Mesothelial cell of epicardium (in vitro differentiated cells): Measurements from ENCODE around the gene PON3. TPM values are rescaled to one million over a fixed set of nuclear protein-coding genes. Genes with fewer than 3 reads are reported as not detected.

Experiments
- DNase-seq, 2 experiments: peaks; one replicate each; pipeline ENCODE4 v3.0.0; 2021; ENCODE audit warnings: low spot score in 2 of 2; ENCODE audit not compliant: unreplicated experiment in 2 of 2
- H3K27ac Mint-ChIP-seq: 2 replicates; pipeline ENCODE4 v1.8.0; 2021; ENCODE audit warnings: mixed read lengths
- H3K27me3 Mint-ChIP-seq: 2 replicates; pipeline ENCODE4 v1.8.0; 2021; ENCODE audit warnings: low read depth, mixed read lengths
- H3K36me3 Mint-ChIP-seq: 2 replicates; pipeline ENCODE4 v1.8.0; 2021; ENCODE audit warnings: mixed read lengths
- H3K4me1 Mint-ChIP-seq: 2 replicates; pipeline ENCODE4 v1.8.0; 2021; ENCODE audit warnings: mixed read lengths
- H3K4me3 Mint-ChIP-seq: 2 replicates; pipeline ENCODE4 v1.8.0; 2021; ENCODE audit warnings: mild to moderate bottlenecking, moderate library complexity, mixed read lengths
- H3K9me3 Mint-ChIP-seq: 2 replicates; pipeline ENCODE4 v1.8.0; 2021; ENCODE audit warnings: mixed read lengths
- total RNA-seq: library from RNA; stranded (reverse); gene quantifications from 3 replicates; pipeline ENCODE4 v1.2.1, GENCODE V29; 2021
- TF ChIP-seq, protein P1 (sequence below): fragments of 200-600 bp; sonication (generic); IDR thresholded peaks from one replicate; pipeline ENCODE4 v1.5.0; 2021; ENCODE audit warnings: antibody characterized with exemption; ENCODE audit not compliant: unreplicated experiment

Gene PON3
- total RNA-seq, 1 donor from 2014 or later: not detected

DNA sequence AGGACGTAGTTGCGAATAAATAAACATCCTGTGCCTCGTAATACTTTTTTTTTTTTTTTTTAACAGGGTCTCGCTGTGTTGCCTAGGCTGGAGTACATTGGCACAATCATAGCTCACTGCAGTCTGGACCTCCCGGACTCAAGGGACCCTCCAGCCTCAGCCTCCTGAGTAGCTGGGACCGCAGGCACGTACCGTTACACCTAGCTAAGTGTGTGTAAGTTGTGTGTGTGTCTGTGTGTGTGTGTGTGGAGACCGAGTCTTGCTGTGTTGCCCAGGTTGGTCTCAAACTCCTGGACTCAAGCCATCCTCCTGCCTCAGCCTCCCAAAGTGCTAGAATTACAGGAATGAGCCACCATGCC, 39.2 kb upstream of the PON3 start:
- Mint-ChIP-seq H3K4me1 (peaks cover 20% of the 10 kb centered on the region), H3K36me3 (peaks cover 17% of the 10 kb centered on the region), H3K4me3 (peak overlapping the region; percentile 74), H3K27ac (peak overlapping the region; percentile 97), H3K9me3 (peaks cover 4% of the 10 kb centered on the region), H3K27me3 (no peaks in the 10 kb centered on the region)
- no peak for DNase-seq
- TF ChIP-seq, protein P1, sequence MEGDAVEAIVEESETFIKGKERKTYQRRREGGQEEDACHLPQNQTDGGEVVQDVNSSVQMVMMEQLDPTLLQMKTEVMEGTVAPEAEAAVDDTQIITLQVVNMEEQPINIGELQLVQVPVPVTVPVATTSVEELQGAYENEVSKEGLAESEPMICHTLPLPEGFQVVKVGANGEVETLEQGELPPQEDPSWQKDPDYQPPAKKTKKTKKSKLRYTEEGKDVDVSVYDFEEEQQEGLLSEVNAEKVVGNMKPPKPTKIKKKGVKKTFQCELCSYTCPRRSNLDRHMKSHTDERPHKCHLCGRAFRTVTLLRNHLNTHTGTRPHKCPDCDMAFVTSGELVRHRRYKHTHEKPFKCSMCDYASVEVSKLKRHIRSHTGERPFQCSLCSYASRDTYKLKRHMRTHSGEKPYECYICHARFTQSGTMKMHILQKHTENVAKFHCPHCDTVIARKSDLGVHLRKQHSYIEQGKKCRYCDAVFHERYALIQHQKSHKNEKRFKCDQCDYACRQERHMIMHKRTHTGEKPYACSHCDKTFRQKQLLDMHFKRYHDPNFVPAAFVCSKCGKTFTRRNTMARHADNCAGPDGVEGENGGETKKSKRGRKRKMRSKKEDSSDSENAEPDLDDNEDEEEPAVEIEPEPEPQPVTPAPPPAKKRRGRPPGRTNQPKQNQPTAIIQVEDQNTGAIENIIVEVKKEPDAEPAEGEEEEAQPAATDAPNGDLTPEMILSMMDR: no peak

DNA sequence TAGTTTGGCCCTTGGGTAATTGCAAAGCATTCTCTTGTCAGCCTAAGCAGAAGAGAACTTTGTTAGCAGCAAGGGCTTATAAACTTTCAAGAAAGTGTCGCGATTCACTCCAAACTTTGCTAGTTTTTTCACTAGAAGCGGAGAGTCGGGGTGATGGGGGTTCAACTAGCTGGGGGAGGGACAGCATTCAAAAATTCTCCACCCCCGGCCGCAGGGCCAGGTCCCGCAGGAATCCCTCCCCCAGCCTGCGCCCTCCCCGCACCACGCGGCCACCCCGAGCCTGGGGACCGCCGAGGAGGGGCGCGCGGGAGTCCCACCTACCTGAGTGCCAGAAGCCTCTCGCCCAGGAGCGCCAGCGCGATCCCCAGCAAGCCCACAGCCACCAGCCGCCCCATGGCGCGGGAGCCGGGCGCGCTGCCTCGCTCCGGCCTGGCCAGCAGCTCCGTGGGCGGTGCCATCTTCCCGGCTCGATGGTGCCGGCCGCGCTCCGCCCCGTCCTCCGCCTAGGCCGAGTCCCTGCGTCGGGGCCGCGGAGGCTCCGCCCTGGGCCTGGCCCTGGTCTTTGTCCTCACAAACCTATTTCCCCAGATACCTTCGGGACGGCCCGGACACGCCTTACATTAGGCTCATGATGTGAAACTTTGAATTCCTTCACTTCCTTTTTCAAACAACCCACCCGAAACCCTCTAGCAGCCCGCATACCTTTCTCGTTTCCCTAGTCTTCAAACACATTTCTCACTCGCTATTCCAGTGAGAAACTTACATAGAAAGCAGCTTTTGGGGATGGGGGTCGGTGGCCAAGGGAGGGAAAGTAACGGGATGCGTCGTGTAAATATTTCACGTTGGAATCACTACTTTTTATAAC, 38.6 kb upstream of the PON3 start, which contains the start of gene PON2:
PON2 (minus strand) TSS at position 472 of the 865 bp plus-strand sequence; CDS start at position 395, 77 bp downstream.
- H3K4me3 Mint-ChIP-seq: peak within 1 kb of the TSS; percentile 74
- H3K27me3 Mint-ChIP-seq: no peaks in the 10 kb centered on the region
- DNase-seq: peak; percentile 60 to 82
- H3K4me1 Mint-ChIP-seq: peaks cover 20% of the 10 kb centered on the region
- TF ChIP-seq, protein P1: no peak
- peaks cover 18% of the 10 kb centered on the region for H3K36me3 Mint-ChIP-seq
- peaks cover 4% of the 10 kb centered on the region for H3K9me3 Mint-ChIP-seq
- H3K27ac Mint-ChIP-seq: peak within 1 kb of the TSS; percentile 97

DNA sequence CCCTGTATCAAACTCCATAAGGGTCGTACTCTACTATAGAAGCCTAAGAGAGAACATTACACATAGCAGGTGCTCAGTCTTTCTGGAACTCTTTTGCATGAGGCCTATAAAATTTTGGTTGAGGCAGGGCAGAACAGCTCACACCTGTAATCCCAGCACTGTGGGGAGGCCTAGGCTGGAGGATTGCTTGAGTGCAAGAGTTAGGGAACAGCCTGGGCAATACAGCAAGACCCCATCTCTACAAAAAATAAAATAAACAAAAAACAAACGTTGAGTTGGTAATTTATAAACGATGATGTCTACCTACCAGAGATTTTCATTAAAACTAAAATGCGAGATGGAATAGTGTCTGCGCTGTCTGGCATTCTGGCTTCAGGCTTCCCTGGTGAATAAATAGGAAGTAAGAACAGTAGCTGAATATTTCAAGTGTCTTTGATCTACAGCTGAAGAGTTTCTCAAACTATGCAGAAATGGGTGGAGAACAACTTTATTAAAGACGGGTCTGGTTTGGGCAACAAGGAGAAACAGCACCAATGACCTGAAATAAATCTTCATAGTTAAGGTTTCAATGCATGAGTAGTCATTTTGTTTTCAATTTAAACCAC, 37.9 kb upstream of the PON3 start:
- Mint-ChIP-seq H3K4me1 (peaks cover 20% of the 10 kb centered on the region), H3K4me3 (peak overlapping the region; percentile 74), H3K36me3 (peaks cover 25% of the 10 kb centered on the region), H3K27ac (peak overlapping the region; percentile 80), H3K9me3 (peaks cover 4% of the 10 kb centered on the region), H3K27me3 (no peaks in the 10 kb centered on the region)
- TF ChIP-seq, protein P1: no peak
- no peak for DNase-seq

DNA sequence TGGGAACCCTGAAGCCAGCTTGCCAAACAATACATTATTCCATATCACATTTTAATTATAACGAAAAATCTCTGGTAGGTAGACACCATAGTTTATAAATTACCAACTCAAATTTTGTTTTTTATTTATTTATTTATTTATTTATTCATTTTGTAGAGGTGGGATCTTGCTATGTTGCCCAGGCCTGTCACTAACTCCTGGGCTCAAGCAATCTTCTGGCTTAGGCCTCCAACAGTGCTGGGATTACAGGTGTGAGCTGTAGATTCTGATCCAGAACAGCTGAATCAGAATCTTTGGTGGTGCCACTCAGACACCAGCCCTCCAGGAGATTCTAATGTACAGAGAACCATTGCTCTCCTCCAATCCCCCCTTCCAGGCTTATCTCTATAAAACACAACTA, 37.0 kb upstream of the PON3 start:
- no peak for DNase-seq
- TF ChIP-seq, protein P1: no peak
- peaks cover 4% of the 10 kb centered on the region for H3K9me3 Mint-ChIP-seq
- no peaks in the 10 kb centered on the region for H3K27me3 Mint-ChIP-seq
- peaks cover 25% of the 10 kb centered on the region for H3K36me3 Mint-ChIP-seq
- H3K4me3 Mint-ChIP-seq: no peak overlapping the region
- peaks cover 20% of the 10 kb centered on the region for H3K4me1 Mint-ChIP-seq
- H3K27ac Mint-ChIP-seq: no peak overlapping the region

DNA sequence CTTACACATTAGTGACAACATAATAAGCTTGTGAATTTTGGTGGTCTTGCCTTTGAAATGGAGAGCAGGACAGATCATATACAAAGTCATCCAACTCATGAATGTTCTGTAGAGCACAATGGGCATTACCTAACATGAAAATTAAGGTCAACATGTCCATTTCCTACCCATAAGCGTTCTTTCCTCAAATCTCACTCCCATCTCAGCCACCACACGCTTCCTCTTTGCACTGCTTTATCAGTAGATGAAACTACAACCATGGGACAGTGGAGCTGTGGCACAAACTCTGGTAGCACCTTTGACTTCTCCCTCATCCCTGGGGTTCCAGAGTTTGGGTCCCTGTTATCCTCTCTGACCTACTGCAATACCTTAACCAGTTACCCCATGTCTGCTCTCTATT, 36.4 kb upstream of the PON3 start:
- DNase-seq: no peak
- Mint-ChIP-seq H3K36me3 (peaks cover 27% of the 10 kb centered on the region), H3K27ac (peak overlapping the region; percentile 37), H3K4me3 (no peak overlapping the region), H3K9me3 (peaks cover 4% of the 10 kb centered on the region), H3K27me3 (no peaks in the 10 kb centered on the region), H3K4me1 (peaks cover 20% of the 10 kb centered on the region)
- TF ChIP-seq, protein P1: no peak
